Gastroesophageal sphincter (tissue), 3 donors: ENCODE data around the gene MAPK11.

Experiments
- CTCF ChIP-seq, 4 experiments: fragments of 200-600 bp in 2 of 4; fragments of 450-650 bp in 2 of 4; sonication (generic) in 1 of 4; IDR thresholded peaks; one replicate each; pipeline ENCODE4 v1.5.1; 2017 to 2019; ENCODE audit warnings: antibody characterized with exemption in 4 of 4, mild to moderate bottlenecking in 2 of 4, moderate library complexity in 2 of 4
- EP300 ChIP-seq: sonication (generic); formaldehyde crosslinking; IDR thresholded peaks from one replicate; pipeline ENCODE4 v1.6.1; 2017; ENCODE audit warnings: antibody characterized with exemption, mild to moderate bottlenecking
- POLR2A ChIP-seq, 2 donors: fragments of 450-650 bp; IDR thresholded peaks; one replicate each; pipeline ENCODE4 v1.6.1; 2017; ENCODE audit warnings: antibody characterized with exemption in 2 of 2, mild to moderate bottlenecking in 2 of 2, moderate library complexity in 1 of 2

- TF ChIP-seq POLR2A (IDR thresholded peaks at IDR 0.05) = no peak
- no peak for TF ChIP-seq CTCF (IDR thresholded peaks at IDR 0.05)
- no peak for TF ChIP-seq EP300
These were observed 12.5 kb downstream of the MAPK11 start for GRCh38 chr22:50257451-50258360.
